Measurements from ENCODE around the gene NRXN3. TPM values are rescaled to one million over a fixed set of nuclear protein-coding genes. Genes with fewer than 3 reads are reported as not detected.

NRXN3 gene
- polyA plus RNA-seq, 1 of the 3 experiments (the other 2 are of a cell fraction): 1.6 TPM

DNA sequence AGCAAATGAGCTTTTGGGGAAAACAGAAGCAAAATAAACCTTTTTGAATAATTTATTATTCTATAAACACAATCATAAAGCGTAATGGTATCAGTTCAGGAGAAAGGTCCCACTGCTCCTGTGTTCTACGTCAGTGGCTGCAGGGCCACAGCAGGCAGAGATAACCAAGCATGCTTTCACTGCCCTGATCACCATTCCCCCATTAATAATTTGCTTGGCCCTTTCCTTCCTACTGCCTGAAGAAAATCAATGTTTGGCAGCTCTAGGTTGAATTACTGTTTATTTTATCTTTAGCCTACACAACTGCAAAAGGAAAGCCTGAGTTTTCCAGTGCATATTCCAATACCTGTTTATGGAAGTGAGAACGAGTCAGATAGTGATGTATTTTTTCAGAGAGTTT, 1671.3 kb downstream of the NRXN3 start:
- TF ChIP-seq GATA2 (CRISPR knock-in tag; IDR thresholded peaks at IDR 0.05) (no peak), SMC3 (IDR thresholded peaks at IDR 0.05; ENCODE audit: low read depth, low read length) (no peak), RCOR1 (IDR thresholded peaks at IDR 0.05; ENCODE audit: low read length) (no peak)
- TF ChIP-seq, protein P1, sequence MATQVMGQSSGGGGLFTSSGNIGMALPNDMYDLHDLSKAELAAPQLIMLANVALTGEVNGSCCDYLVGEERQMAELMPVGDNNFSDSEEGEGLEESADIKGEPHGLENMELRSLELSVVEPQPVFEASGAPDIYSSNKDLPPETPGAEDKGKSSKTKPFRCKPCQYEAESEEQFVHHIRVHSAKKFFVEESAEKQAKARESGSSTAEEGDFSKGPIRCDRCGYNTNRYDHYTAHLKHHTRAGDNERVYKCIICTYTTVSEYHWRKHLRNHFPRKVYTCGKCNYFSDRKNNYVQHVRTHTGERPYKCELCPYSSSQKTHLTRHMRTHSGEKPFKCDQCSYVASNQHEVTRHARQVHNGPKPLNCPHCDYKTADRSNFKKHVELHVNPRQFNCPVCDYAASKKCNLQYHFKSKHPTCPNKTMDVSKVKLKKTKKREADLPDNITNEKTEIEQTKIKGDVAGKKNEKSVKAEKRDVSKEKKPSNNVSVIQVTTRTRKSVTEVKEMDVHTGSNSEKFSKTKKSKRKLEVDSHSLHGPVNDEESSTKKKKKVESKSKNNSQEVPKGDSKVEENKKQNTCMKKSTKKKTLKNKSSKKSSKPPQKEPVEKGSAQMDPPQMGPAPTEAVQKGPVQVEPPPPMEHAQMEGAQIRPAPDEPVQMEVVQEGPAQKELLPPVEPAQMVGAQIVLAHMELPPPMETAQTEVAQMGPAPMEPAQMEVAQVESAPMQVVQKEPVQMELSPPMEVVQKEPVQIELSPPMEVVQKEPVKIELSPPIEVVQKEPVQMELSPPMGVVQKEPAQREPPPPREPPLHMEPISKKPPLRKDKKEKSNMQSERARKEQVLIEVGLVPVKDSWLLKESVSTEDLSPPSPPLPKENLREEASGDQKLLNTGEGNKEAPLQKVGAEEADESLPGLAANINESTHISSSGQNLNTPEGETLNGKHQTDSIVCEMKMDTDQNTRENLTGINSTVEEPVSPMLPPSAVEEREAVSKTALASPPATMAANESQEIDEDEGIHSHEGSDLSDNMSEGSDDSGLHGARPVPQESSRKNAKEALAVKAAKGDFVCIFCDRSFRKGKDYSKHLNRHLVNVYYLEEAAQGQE (IDR thresholded peaks at IDR 0.05; ENCODE audit: low read depth, low read length): no peak
- H3K9me2 ChIP-seq: no peaks in the 10 kb centered on the region
- no peak overlapping the region for H3K9ac ChIP-seq
- WGBS (ENCODE audit: low lambda C conversion rate): 33% methylated on average over 3 of the region's 3 CpGs
- H3K27ac ChIP-seq (ENCODE audit: low read depth in 2 of 2, low read length in 1 of 2): no peak overlapping the region
- no peaks in the 10 kb centered on the region for H3F3A ChIP-seq (replicated peaks; ENCODE audit: insufficient read depth)
- no peaks in the 10 kb centered on the region for H4K20me1 ChIP-seq (ENCODE audit: insufficient read depth)
- H2AFZ ChIP-seq (ENCODE audit: low read depth): no peak overlapping the region
- no peak for DNase-seq
- H3K4me3 ChIP-seq (ENCODE audit: low read depth in 2 of 2, low read length in 1 of 2): no peak overlapping the region
- H3K9me3 ChIP-seq: no peaks in the 10 kb centered on the region
- no peaks in the 10 kb centered on the region for H3K36me3 ChIP-seq (replicated peaks in 1 of 2; ENCODE audit: control insufficient read depth in 1 of 2, insufficient read depth in 2 of 2, low read length in 1 of 2)
- POLR2A ChIA-PET: no interaction called here
- peaks cover 0 to 2% of the 10 kb centered on the region in 2 experiments; a peak in 2 of 4 replicates for H3K4me1 ChIP-seq (ENCODE audit: control insufficient read depth in 1 of 2, insufficient read depth in 2 of 2, low read depth in 1 of 2, low read length in 1 of 2)
- H3K79me2 ChIP-seq (ENCODE audit: insufficient read depth): no peaks in the 10 kb centered on the region
- no peak overlapping the region for H3K4me2 ChIP-seq
- CTCF ChIA-PET: interaction anchor here (1.4 kb wide), 1 partner anchor 31 kb away, joined by 3 read pairs; no protein-coding TSS in a partner anchor
- no peaks in the 10 kb centered on the region for H3K27me3 ChIP-seq (ENCODE audit: insufficient read depth)

DNA sequence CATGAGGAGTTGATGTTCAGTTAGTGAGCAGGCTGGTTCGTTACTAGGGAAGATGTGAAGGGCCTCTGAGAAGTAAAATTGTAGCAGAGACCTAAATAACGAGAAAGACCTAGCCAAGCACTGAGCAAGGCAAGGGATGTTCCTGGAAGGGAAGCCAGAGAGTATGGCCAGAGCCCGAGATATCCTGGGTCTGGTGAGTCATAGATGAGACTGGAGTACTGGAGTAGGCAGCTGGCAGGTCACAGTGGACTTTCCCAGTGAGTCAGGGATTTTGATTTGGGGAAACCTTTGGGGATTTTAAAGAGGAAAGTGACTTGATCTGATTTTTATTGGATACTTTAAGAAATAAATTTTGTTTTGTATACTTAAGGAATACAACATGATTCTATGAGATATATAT, 1672.1 kb downstream of the NRXN3 start:
- no peaks in the 10 kb centered on the region for H3K79me2 ChIP-seq (ENCODE audit: insufficient read depth)
- DNase-seq: no peak
- no peaks in the 10 kb centered on the region for H3K9me2 ChIP-seq
- no peaks in the 10 kb centered on the region for H3F3A ChIP-seq (replicated peaks; ENCODE audit: insufficient read depth)
- no peak overlapping the region; a peak in 2 of 4 replicates for H3K27ac ChIP-seq (ENCODE audit: low read depth in 2 of 2, low read length in 1 of 2)
- no peaks in the 10 kb centered on the region for H3K9me3 ChIP-seq
- WGBS (ENCODE audit: low lambda C conversion rate): 10% methylated on average over 3 of the region's 3 CpGs
- no peak overlapping the region for H3K4me3 ChIP-seq (ENCODE audit: low read depth in 2 of 2, low read length in 1 of 2)
- ChIA-PET POLR2A (no interaction called here), CTCF (interaction anchor here (1.4 kb wide), 1 partner anchor 31 kb away, joined by 3 read pairs; no protein-coding TSS in a partner anchor)
- H4K20me1 ChIP-seq (ENCODE audit: insufficient read depth): no peaks in the 10 kb centered on the region
- peaks cover 0 to 2% of the 10 kb centered on the region in 2 experiments; a peak in 2 of 4 replicates for H3K4me1 ChIP-seq (ENCODE audit: control insufficient read depth in 1 of 2, insufficient read depth in 2 of 2, low read depth in 1 of 2, low read length in 1 of 2)
- H3K36me3 ChIP-seq (replicated peaks in 1 of 2; ENCODE audit: control insufficient read depth in 1 of 2, insufficient read depth in 2 of 2, low read length in 1 of 2): no peaks in the 10 kb centered on the region
- H3K27me3 ChIP-seq (ENCODE audit: insufficient read depth): no peaks in the 10 kb centered on the region
- H3K4me2 ChIP-seq: no peak overlapping the region
- no peak overlapping the region for H2AFZ ChIP-seq (ENCODE audit: low read depth)
- no peak overlapping the region for H3K9ac ChIP-seq
- TF ChIP-seq GATA2 (CRISPR knock-in tag; IDR thresholded peaks at IDR 0.05) (no peak), FOXM1 (IDR thresholded peaks at IDR 0.05; ENCODE audit: low read depth) (no peak), SMC3 (IDR thresholded peaks at IDR 0.05; ENCODE audit: low read depth, low read length) (no peak), CHD2 (IDR thresholded peaks at IDR 0.05; ENCODE audit: low read length, partially characterized antibody) (no peak), ELF1 (IDR thresholded peaks at IDR 0.05) (no peak), TCF12 (IDR thresholded peaks at IDR 0.05) (peak; percentile 20; the same call in 1 of the 2 replicates), JUND (IDR thresholded peaks at IDR 0.05) (peak; percentile 47), EZH2phosphoT487 (IDR thresholded peaks at IDR 0.05; ENCODE audit: borderline replicate concordance, low read depth) (no peak), FOSL2 (IDR thresholded peaks at IDR 0.05; ENCODE audit: borderline replicate concordance, low read depth) (peak; percentile 56; the same call in 1 of the 2 replicates)
- TF ChIP-seq, protein P2, sequence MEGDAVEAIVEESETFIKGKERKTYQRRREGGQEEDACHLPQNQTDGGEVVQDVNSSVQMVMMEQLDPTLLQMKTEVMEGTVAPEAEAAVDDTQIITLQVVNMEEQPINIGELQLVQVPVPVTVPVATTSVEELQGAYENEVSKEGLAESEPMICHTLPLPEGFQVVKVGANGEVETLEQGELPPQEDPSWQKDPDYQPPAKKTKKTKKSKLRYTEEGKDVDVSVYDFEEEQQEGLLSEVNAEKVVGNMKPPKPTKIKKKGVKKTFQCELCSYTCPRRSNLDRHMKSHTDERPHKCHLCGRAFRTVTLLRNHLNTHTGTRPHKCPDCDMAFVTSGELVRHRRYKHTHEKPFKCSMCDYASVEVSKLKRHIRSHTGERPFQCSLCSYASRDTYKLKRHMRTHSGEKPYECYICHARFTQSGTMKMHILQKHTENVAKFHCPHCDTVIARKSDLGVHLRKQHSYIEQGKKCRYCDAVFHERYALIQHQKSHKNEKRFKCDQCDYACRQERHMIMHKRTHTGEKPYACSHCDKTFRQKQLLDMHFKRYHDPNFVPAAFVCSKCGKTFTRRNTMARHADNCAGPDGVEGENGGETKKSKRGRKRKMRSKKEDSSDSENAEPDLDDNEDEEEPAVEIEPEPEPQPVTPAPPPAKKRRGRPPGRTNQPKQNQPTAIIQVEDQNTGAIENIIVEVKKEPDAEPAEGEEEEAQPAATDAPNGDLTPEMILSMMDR (IDR thresholded peaks at IDR 0.05): no peak
- TF ChIP-seq, protein P3, sequence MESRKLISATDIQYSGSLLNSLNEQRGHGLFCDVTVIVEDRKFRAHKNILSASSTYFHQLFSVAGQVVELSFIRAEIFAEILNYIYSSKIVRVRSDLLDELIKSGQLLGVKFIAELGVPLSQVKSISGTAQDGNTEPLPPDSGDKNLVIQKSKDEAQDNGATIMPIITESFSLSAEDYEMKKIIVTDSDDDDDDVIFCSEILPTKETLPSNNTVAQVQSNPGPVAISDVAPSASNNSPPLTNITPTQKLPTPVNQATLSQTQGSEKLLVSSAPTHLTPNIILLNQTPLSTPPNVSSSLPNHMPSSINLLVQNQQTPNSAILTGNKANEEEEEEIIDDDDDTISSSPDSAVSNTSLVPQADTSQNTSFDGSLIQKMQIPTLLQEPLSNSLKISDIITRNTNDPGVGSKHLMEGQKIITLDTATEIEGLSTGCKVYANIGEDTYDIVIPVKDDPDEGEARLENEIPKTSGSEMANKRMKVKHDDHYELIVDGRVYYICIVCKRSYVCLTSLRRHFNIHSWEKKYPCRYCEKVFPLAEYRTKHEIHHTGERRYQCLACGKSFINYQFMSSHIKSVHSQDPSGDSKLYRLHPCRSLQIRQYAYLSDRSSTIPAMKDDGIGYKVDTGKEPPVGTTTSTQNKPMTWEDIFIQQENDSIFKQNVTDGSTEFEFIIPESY (IDR thresholded peaks at IDR 0.05; ENCODE audit: borderline replicate concordance, low read depth): no peak
- TF ChIP-seq, protein P4, sequence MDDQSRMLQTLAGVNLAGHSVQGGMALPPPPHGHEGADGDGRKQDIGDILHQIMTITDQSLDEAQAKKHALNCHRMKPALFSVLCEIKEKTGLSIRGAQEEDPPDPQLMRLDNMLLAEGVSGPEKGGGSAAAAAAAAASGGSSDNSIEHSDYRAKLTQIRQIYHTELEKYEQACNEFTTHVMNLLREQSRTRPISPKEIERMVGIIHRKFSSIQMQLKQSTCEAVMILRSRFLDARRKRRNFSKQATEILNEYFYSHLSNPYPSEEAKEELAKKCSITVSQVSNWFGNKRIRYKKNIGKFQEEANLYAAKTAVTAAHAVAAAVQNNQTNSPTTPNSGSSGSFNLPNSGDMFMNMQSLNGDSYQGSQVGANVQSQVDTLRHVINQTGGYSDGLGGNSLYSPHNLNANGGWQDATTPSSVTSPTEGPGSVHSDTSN (IDR thresholded peaks at IDR 0.05): no peak
- TF ChIP-seq, protein P1 (IDR thresholded peaks at IDR 0.05; ENCODE audit: low read depth, low read length): no peak

All from SK-N-SH (cell line).